Uterus (tissue), 2 donors: ENCODE measurements around the gene LAMB2.

Experiments used
- CTCF ChIP-seq, 4 experiments: fragments of 200-600 bp in 2 of 4; fragments of 450-650 bp in 2 of 4; sonication (generic) in 2 of 4; IDR thresholded peaks; one replicate each; pipeline ENCODE4 v1.5.1; 2016 to 2019; ENCODE audit warnings: antibody characterized with exemption in 4 of 4, mild to moderate bottlenecking in 2 of 4, moderate library complexity in 1 of 4
- POLR2A ChIP-seq, 2 donors: fragments of 450-650 bp; IDR thresholded peaks; one replicate each; pipeline ENCODE4 v1.6.1; 2016; ENCODE audit warnings: antibody characterized with exemption in 2 of 2, mild to moderate bottlenecking in 1 of 2, moderate library complexity in 1 of 2

- TF ChIP-seq CTCF (IDR thresholded peaks at IDR 0.05) (no peak), POLR2A (IDR thresholded peaks at IDR 0.05) (no peak)
Observed at GRCh38 chr3:49157289-49157688, 24.4 kb upstream of the LAMB2 start.
